GM12801 (cell line): ENCODE results near the gene SH3GL2.

Experiments used
- CTCF ChIP-seq: IDR thresholded peaks from one replicate; pipeline ENCODE4 v1.5.1; 2011; ENCODE audit warnings: control low read depth; ENCODE audit not compliant: insufficient read length; ENCODE audit errors: extremely low read depth

The SH3GL2 gene

DNA sequence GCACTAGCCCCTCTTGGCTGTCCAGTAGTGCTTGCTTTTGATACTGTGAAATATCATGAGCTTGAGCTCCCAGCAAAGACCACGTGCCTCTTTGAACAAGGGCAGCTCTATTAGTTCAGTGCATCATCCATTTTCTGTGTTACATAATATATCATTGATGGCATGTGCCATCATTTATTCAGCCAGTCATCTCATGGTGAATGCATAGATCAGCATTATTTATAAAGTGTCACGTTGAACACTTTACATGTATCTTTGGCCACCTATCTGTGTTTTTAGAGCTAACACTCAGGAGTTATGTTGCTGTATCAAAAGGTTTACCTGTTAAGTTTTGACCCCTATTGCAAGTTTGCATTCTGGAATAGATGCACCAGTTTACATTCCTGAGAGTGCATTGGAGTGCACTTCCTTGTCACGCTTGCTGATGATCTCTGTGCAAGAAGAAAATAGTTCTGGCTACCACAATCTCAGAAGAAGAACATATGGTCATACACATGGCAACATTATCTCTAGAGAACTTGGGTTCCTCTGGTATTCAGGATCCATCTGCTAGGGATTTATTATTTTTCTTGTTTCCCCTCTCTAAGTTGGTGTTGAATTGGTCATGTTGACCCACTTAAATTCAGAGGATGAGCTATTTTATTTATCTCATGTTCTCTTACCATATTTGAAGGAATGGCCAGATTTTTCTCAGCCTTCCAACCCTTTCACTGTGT lies 120.9 kb downstream of the SH3GL2 start:
- TF ChIP-seq CTCF = no peak

- no peak for TF ChIP-seq CTCF
These were observed 127.5 kb downstream of the SH3GL2 start for GRCh38 chr9:17706347-17706746.

DNA sequence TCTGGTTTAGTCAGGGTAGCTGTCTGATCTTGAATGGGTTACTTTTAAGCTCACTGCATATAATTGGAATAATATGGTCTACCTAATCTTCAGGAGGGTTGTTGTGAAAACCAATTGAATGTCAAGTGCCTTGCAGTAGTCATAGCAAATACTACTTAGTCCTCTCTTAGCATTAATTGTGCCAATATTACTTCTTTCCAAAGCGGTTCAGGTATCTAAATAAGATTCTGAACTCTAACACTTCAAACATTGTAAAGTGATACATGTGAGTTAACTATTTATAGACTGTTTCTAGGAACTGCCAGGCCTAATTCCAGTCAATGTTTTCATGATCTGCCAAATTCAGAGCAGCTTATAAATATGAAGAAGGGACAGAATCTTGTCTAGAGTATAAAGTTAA lies 140.2 kb downstream of the SH3GL2 start:
- TF ChIP-seq CTCF = no peak

DNA sequence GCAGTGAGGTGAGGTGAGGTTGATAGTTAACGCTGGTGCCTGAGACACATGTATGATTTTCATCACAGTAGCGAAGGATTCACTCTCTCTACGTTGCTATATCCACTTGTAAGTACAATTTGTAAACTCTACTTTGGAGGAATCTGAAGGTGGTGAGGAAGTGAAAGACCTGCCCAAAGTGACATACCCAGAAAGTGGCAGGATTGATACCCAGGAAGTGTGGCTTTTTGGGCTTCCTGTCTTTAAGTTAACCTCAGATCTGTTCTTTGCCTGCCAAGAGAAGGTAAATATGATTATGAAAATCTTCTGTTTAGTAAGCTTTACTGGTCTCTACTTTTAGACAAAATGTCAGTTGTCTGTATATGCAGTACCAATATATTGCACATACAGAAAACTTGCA lies 143.1 kb downstream of the SH3GL2 start:
- no peak for TF ChIP-seq CTCF

DNA sequence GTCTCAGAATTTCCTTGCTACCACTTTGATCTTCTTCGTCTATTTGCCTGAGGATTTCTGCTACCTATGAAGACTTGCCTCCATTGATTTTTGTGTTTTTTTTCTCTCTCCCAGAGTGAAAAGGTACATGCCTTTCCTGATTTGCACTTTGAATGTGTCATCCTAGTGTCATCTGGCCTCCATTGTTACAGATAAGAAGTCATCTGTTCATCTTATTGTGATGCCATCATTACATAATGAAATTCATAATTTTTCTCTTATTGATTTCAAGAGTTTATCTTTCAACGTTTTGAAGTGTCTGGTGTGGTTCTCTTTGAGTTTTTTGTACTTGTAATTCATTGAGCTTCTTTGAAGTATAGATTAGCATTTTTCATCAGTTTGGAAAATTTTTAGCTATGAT lies 144.8 kb downstream of the SH3GL2 start:
- TF ChIP-seq CTCF = no peak

DNA sequence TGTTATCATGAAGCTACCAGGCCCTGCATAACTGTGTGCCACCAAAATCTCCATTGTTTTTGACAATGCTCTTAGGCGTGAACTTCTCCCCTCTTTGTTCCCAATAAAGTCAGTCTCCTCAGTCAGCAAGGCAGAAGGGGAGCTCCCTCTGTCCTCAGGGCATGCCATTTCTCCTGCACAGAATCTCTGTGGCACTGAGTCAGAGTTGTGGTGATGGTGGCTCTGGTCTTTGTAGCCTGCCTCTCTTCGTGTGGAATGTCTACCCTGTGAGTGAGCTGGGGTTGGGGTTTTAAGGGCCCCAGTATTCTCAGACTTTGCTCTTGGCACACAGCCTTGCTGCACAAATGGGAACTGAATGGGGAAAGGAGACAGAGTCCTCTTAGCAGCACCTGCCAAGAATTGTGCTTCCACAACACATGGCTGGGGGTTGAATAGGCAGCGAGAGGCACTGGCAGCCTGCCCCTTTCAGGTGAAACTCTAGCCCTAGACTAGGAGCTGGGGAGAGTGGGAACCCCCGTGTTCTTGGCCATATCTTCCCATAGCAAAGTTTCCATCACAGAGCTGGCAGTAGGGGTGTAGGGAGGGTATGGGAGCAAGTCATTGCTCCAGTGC lies 146.6 kb downstream of the SH3GL2 start:
- TF ChIP-seq CTCF = no peak

- TF ChIP-seq CTCF = no peak
These were observed 147.4 kb downstream of the SH3GL2 start for GRCh38 chr9:17726298-17726697.

- TF ChIP-seq CTCF = no peak
These were observed 152.0 kb downstream of the SH3GL2 start for GRCh38 chr9:17730899-17731298.
